SK-N-SH (cell line): ENCODE measurements around the gene OSBPL6.

Experiments used
- CHD2 ChIP-seq: fragments of 150-350 bp; IDR thresholded peaks from 2 replicates; pipeline ENCODE4 v1.6.1; 2018; ENCODE audit warnings: low read length; ENCODE audit not compliant: partially characterized antibody
- CTCF ChIP-seq: fragments of 200-600 bp; sonication (generic); IDR thresholded peaks from 2 replicates; pipeline ENCODE4 v1.6.1; 2017; ENCODE audit warnings: antibody characterized with exemption, mild to moderate bottlenecking, moderate library complexity
- REST ChIP-seq: IDR thresholded peaks from 2 replicates; pipeline ENCODE4 v1.6.1; 2012; ENCODE audit warnings: mild to moderate bottlenecking, low read depth, low read length, moderate library complexity
- TAF1 ChIP-seq: IDR thresholded peaks from 2 replicates; pipeline ENCODE4 v1.6.1; 2012; ENCODE audit warnings: low read depth, mild to moderate bottlenecking, low read length, moderate library complexity, borderline replicate concordance
- ZBTB33 ChIP-seq: IDR thresholded peaks from 2 replicates; pipeline ENCODE4 v1.4.0; 2012; ENCODE audit warnings: low read depth, borderline replicate concordance

- no peak for TF ChIP-seq CHD2
- TF ChIP-seq REST: no peak
- no peak for TF ChIP-seq TAF1
- no peak for TF ChIP-seq CTCF
- TF ChIP-seq ZBTB33: no peak
These were observed 30.4 kb upstream of the OSBPL6 start for GRCh38 chr2:178163911-178164310.
